ENCODE data around the gene OR6C3. TPM values are rescaled to one million over a fixed set of nuclear protein-coding genes. Genes with fewer than 3 reads are reported as not detected.

OR6C3 gene
- total RNA-seq, 1 donor from 2014 or later, result not detected

GRCh38 chr12:55372521-55372920 is 42.0 kb downstream of the OR6C3 start:
- Mint-ChIP-seq H3K4me3 (ENCODE audit: unreplicated experiment) (no peak overlapping the region), H3K9me3 (ENCODE audit: unreplicated experiment) (no peaks in the 10 kb centered on the region), H3K27me3 (ENCODE audit: unreplicated experiment) (no peaks in the 10 kb centered on the region), H3K4me1 (ENCODE audit: unreplicated experiment) (no peaks in the 10 kb centered on the region), H3K36me3 (ENCODE audit: unreplicated experiment) (no peaks in the 10 kb centered on the region), H3K27ac (ENCODE audit: unreplicated experiment) (no peak overlapping the region)
- TF ChIP-seq, protein P1, sequence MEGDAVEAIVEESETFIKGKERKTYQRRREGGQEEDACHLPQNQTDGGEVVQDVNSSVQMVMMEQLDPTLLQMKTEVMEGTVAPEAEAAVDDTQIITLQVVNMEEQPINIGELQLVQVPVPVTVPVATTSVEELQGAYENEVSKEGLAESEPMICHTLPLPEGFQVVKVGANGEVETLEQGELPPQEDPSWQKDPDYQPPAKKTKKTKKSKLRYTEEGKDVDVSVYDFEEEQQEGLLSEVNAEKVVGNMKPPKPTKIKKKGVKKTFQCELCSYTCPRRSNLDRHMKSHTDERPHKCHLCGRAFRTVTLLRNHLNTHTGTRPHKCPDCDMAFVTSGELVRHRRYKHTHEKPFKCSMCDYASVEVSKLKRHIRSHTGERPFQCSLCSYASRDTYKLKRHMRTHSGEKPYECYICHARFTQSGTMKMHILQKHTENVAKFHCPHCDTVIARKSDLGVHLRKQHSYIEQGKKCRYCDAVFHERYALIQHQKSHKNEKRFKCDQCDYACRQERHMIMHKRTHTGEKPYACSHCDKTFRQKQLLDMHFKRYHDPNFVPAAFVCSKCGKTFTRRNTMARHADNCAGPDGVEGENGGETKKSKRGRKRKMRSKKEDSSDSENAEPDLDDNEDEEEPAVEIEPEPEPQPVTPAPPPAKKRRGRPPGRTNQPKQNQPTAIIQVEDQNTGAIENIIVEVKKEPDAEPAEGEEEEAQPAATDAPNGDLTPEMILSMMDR (IDR thresholded peaks at IDR 0.05), result no peak
- DNase-seq (ENCODE audit: extremely low spot score, unreplicated experiment), result no peak

Other genes with a start within 250 kb of the OR6C3 start
- not detected in 2 replicates for gene OR9K2, start 204.3 kb upstream of the OR6C3 start, total RNA-seq
- not detected in 2 replicates for gene OR10A7, start 109.7 kb upstream of the OR6C3 start, total RNA-seq
- gene OR6C74, start 86.1 kb upstream of the OR6C3 start, total RNA-seq, result not detected in 2 replicates
- not detected in 2 replicates for gene OR6C6, start 34.2 kb upstream of the OR6C3 start, total RNA-seq
- not detected in 2 replicates for gene OR6C1, start 16.4 kb upstream of the OR6C3 start, total RNA-seq
- not detected in 2 replicates for gene OR6C75, start 32.2 kb downstream of the OR6C3 start, total RNA-seq
- gene OR6C65, start 69.8 kb downstream of the OR6C3 start, total RNA-seq, result not detected in 2 replicates
- gene OR6C76, start 95.5 kb downstream of the OR6C3 start, total RNA-seq, result not detected in 2 replicates
- not detected in 2 replicates for gene OR6C2, start 113.3 kb downstream of the OR6C3 start, total RNA-seq
- gene OR6C70, start 139.4 kb downstream of the OR6C3 start, total RNA-seq, result not detected in 2 replicates
- gene OR6C68, start 161.6 kb downstream of the OR6C3 start, total RNA-seq, result not detected in 2 replicates
- gene OR6C4, start 218.9 kb downstream of the OR6C3 start, total RNA-seq, result not detected in 2 replicates
- not detected in 2 replicates for gene OR2AP1, start 241.7 kb downstream of the OR6C3 start, total RNA-seq